Activated CD8-positive, alpha-beta memory T cell treated with anti-CD3 and anti-CD28 coated beads, Interleukin-2, amount 10 ng/mL, durations not matched to agents 7 days and 5 days (primary cell): ENCODE data around the gene ZNF705A. TPM values are rescaled to one million over a fixed set of nuclear protein-coding genes. Genes with fewer than 3 reads are reported as not detected.
"Not testable (repeated sequence)": the region's sequence is repeated elsewhere in the genome, so short reads cannot be mapped to it uniquely, and the experiment has no call there.

Experiments
- ATAC-seq: fragments of 150-1000 bp; cut with Tn5 transposase; one replicate; pipeline ENCODE4 v1.10.0; 2021; ENCODE audit warnings: moderate library complexity
- CTCF ChIA-PET: fragments of 350-600 bp; sonication (Branson Sonifier 250); formaldehyde crosslinking; loops from one replicate; lab custom pipeline; 2021; ENCODE audit warnings: antibody characterized with exemption; lab: Charles Lee
- DNase-seq: peaks from one replicate; pipeline ENCODE4 v3.0.0-alpha.2; 2020
- H3K27ac Mint-ChIP-seq: one replicate; pipeline ENCODE4 v1.8.0; 2021; ENCODE audit warnings: mild to moderate bottlenecking, mixed read lengths
- H3K27me3 Mint-ChIP-seq: one replicate; pipeline ENCODE4 v1.8.0; 2021; ENCODE audit warnings: mixed read lengths
- H3K36me3 Mint-ChIP-seq: one replicate; pipeline ENCODE4 v1.8.0; 2021; ENCODE audit warnings: mild to moderate bottlenecking, mixed read lengths
- H3K4me1 Mint-ChIP-seq: one replicate; pipeline ENCODE4 v1.8.0; 2021; ENCODE audit warnings: mixed read lengths
- H3K4me3 Mint-ChIP-seq: one replicate; pipeline ENCODE4 v1.8.0; 2021; ENCODE audit warnings: mild to moderate bottlenecking, moderate library complexity, mixed read lengths
- H3K9me3 Mint-ChIP-seq: one replicate; pipeline ENCODE4 v1.8.0; 2022; ENCODE audit warnings: low read depth, mixed read lengths
- total RNA-seq, 2 experiments: library from RNA; stranded (reverse); gene quantifications; one replicate each; pipeline ENCODE4 v1.2.3, GENCODE V29; 2021

The ZNF705A gene
- total RNA-seq, 2 experiments from 2014 or later: not detected

DNA sequence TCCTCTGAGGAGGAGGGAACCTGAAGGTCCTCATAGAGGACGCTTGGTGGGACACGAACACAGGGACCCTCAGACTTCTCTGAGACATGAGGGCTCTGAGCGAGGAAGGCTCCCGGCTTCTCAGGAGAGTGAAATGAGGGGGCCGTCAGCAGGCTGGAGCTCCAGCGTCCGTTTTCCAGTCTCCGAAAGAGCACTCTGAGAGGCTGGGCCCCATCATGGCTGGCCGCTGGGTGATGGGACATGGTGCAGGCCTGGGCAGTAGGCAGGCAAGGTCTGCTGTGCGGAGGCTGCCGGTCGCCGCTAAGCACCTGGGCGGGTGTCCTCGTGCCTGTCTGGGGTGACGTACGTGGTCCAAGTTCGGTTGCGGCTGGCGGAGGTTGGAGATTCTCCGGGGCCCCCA, 65.0 kb downstream of the ZNF705A start:
- ATAC-seq, H3K36me3 Mint-ChIP-seq, H3K27me3 Mint-ChIP-seq, DNase-seq, CTCF ChIA-PET, H3K4me1 Mint-ChIP-seq, H3K4me3 Mint-ChIP-seq, H3K27ac Mint-ChIP-seq, H3K9me3 Mint-ChIP-seq: not testable (repeated sequence)

GRCh38 chr12:8222303-8222702, 65.5 kb downstream of the ZNF705A start:
- H3K4me1 Mint-ChIP-seq, CTCF ChIA-PET, H3K4me3 Mint-ChIP-seq, DNase-seq, ATAC-seq, H3K9me3 Mint-ChIP-seq, H3K36me3 Mint-ChIP-seq, H3K27me3 Mint-ChIP-seq, H3K27ac Mint-ChIP-seq: not testable (repeated sequence)

GRCh38 chr12:8223646-8224045, 66.8 kb downstream of the ZNF705A start:
- H3K36me3 Mint-ChIP-seq, ATAC-seq, H3K9me3 Mint-ChIP-seq, H3K27ac Mint-ChIP-seq, DNase-seq, H3K27me3 Mint-ChIP-seq, H3K4me3 Mint-ChIP-seq, H3K4me1 Mint-ChIP-seq, CTCF ChIA-PET: not testable (repeated sequence)

- ATAC-seq, H3K27me3 Mint-ChIP-seq, DNase-seq, H3K27ac Mint-ChIP-seq, H3K4me1 Mint-ChIP-seq, H3K4me3 Mint-ChIP-seq, CTCF ChIA-PET, H3K9me3 Mint-ChIP-seq, H3K36me3 Mint-ChIP-seq: not testable (repeated sequence)
Observed at GRCh38 chr12:8224782-8225181, 68.0 kb downstream of the ZNF705A start.

GRCh38 chr12:8226355-8226754, 69.5 kb downstream of the ZNF705A start:
- ATAC-seq: no peak
- no peak overlapping the region for H3K4me3 Mint-ChIP-seq

GRCh38 chr12:8226992-8227731, 70.3 kb downstream of the ZNF705A start, which contains the start of gene FAM90A1:
Gene FAM90A1 (minus strand): TSS chr12:8227618. CDS start chr12:8224832, 2,786 bp downstream.
- H3K27ac Mint-ChIP-seq: peak within 1 kb of the TSS; percentile 36
- not testable (repeated sequence) for H3K36me3 Mint-ChIP-seq, ATAC-seq, DNase-seq, H3K9me3 Mint-ChIP-seq, H3K4me1 Mint-ChIP-seq, H3K27me3 Mint-ChIP-seq
- CTCF ChIA-PET: interaction anchor here (1.1 kb wide), 1 partner anchor 118 kb away, joined by 4 read pairs; no protein-coding TSS in a partner anchor
- peak within 1 kb of the TSS; percentile 47 for H3K4me3 Mint-ChIP-seq

More at GRCh38 chr12:8226355-8226754, 69.5 kb downstream of the ZNF705A start:
- Mint-ChIP-seq H3K4me1 (peaks cover 3% of the 10 kb centered on the region), H3K27ac (no peak overlapping the region), H3K36me3 (no peaks in the 10 kb centered on the region), H3K27me3 (no peaks in the 10 kb centered on the region), H3K9me3 (no peaks in the 10 kb centered on the region)
- DNase-seq: no peak
- CTCF ChIA-PET: interaction anchor here (1.1 kb wide), 1 partner anchor 117 kb away, joined by 4 read pairs; no protein-coding TSS in a partner anchor

GRCh38 chr12:8227732-8228077, 70.9 kb downstream of the ZNF705A start:
- DNase-seq, H3K36me3 Mint-ChIP-seq, ATAC-seq, H3K9me3 Mint-ChIP-seq, CTCF ChIA-PET, H3K4me1 Mint-ChIP-seq, H3K27me3 Mint-ChIP-seq, H3K27ac Mint-ChIP-seq: not testable (repeated sequence)
- H3K4me3 Mint-ChIP-seq: peak overlapping the region; percentile 47

GRCh38 chr12:8228607-8229006, 71.8 kb downstream of the ZNF705A start:
- not testable (repeated sequence) for H3K27ac Mint-ChIP-seq, ATAC-seq, DNase-seq, H3K9me3 Mint-ChIP-seq, H3K4me1 Mint-ChIP-seq, H3K4me3 Mint-ChIP-seq, H3K27me3 Mint-ChIP-seq, H3K36me3 Mint-ChIP-seq
- CTCF ChIA-PET: interaction anchor here (0.6 to 0.7 kb wide), 2 partner anchors 117 to 1041 kb away, joined by 3 read pairs; no protein-coding TSS in a partner anchor

- H3K27me3 Mint-ChIP-seq, DNase-seq, H3K27ac Mint-ChIP-seq, CTCF ChIA-PET, ATAC-seq, H3K4me1 Mint-ChIP-seq, H3K4me3 Mint-ChIP-seq, H3K36me3 Mint-ChIP-seq, H3K9me3 Mint-ChIP-seq: not testable (repeated sequence)
Observed at GRCh38 chr12:8229486-8229885, 72.7 kb downstream of the ZNF705A start.

Other genes with a start within 250 kb of the ZNF705A start
- gene SLC2A3, start 220.8 kb upstream of the ZNF705A start, total RNA-seq: 100 to 1,000 TPM; 193 to 290 TPM
- 10 to 100 TPM; 17.9 to 18.1 TPM for gene FOXJ2, start 124.3 kb upstream of the ZNF705A start, total RNA-seq
- 10 to 100 TPM in 1 of 2 experiments, 1 to 10 TPM in 1; 9.3 to 10.7 TPM for gene C3AR1, start 90.7 kb upstream of the ZNF705A start, total RNA-seq
- 10 to 100 TPM; 32.4 to 40.5 TPM for gene NECAP1, start 74.7 kb upstream of the ZNF705A start, total RNA-seq
- under 1 TPM; 0.19 to 0.79 TPM for gene CLEC4A, start 33.4 kb upstream of the ZNF705A start, total RNA-seq
- under 1 TPM in 1 of 2 experiments, not detected in 1; 0.14 TPM for gene FAM90A1, start 70.6 kb downstream of the ZNF705A start, total RNA-seq